Panc1 (cell line): ENCODE data around the gene ZMYND12. TPM values are rescaled to one million over a fixed set of nuclear protein-coding genes. Genes with fewer than 3 reads are reported as not detected.

Source experiments
- ATAC-seq: fragments of 200-7000 bp; cut with Tn5 transposase; 2 replicates; pipeline ENCODE4 v1.9.1; 2020; ENCODE audit warnings: mild to moderate bottlenecking, moderate library complexity
- BruUV-seq: library from RNA; stranded (reverse); fragments of 400-500 nt; replicated peaks from 2 replicates; lab custom pipeline; 2021; lab: Mats Ljungman, UMichigan
- CTCF ChIA-PET: fragments of 300-600 bp; sonication (Branson Sonifier 250); formaldehyde crosslinking; loops from one replicate; lab custom pipeline; 2022; ENCODE audit warnings: antibody characterized with exemption; lab: Charles Lee
- POLR2A ChIA-PET: fragments of 300-600 bp; sonication (Branson Sonifier 250); formaldehyde crosslinking; loops from one replicate; lab custom pipeline; 2022; ENCODE audit warnings: antibody characterized with exemption; lab: Charles Lee
- DNase-seq: peaks from one replicate; pipeline ENCODE4 v3.0.0-alpha.2; 2010; ENCODE audit warnings: low read depth, low spot score
- H3K27ac ChIP-seq: 2 replicates; pipeline ENCODE4 v1.5.1; 2011; ENCODE audit warnings: mild to moderate bottlenecking, low read length, inconsistent platforms
- H3K27me3 ChIP-seq: fragments of 200-500 bp; sonication (Bioruptor generic); 2 replicates; pipeline ENCODE4 v1.6.0; 2014; ENCODE audit warnings: low read length, inconsistent platforms; ENCODE audit not compliant: control insufficient read depth, insufficient read depth
- H3K36me3 ChIP-seq: fragments of 200-500 bp; sonication (Bioruptor generic); 2 replicates; pipeline ENCODE4 v1.5.1; 2014; ENCODE audit warnings: inconsistent platforms, mild to moderate bottlenecking, low read length, moderate library complexity; ENCODE audit not compliant: control insufficient read depth, insufficient read depth
- H3K4me1 ChIP-seq: 2 replicates; pipeline ENCODE4 v1.5.1; 2011; ENCODE audit warnings: inconsistent platforms, mild to moderate bottlenecking, low read length, moderate library complexity; ENCODE audit not compliant: control insufficient read depth, insufficient read depth
- H3K4me3 ChIP-seq, 2 experiments: 2 replicates each; pipeline ENCODE4 v1.5.1; 2011 to 2012; ENCODE audit warnings: low read depth in 2 of 2, low read length in 2 of 2, mild to moderate bottlenecking in 2 of 2, inconsistent platforms in 1 of 2, moderate library complexity in 1 of 2
- H3K9me3 ChIP-seq: fragments of 200-500 bp; sonication (Bioruptor generic); 2 replicates; pipeline ENCODE4 v1.5.1; 2014; ENCODE audit warnings: low read depth, mild to moderate bottlenecking, inconsistent platforms, low read length, moderate library complexity; ENCODE audit not compliant: control insufficient read depth, insufficient read depth
- POLR2AphosphoS5 ChIP-seq: IDR thresholded peaks from 2 replicates; pipeline ENCODE4 v1.6.1; 2012; ENCODE audit warnings: mild to moderate bottlenecking, low read depth, low read length, moderate library complexity
- SIN3A ChIP-seq: IDR thresholded peaks from 2 replicates; pipeline ENCODE4 v1.6.1; 2012; ENCODE audit warnings: low read depth, mild to moderate bottlenecking, low read length, moderate library complexity, borderline replicate concordance; ENCODE audit not compliant: insufficient read depth
- TCF7L2 ChIP-seq: IDR thresholded peaks from 2 replicates; pipeline ENCODE4 v1.6.1; 2011; ENCODE audit warnings: mild to moderate bottlenecking, low read depth, low read length, inconsistent platforms
- in situ Hi-C: cut with HindIII; loops from 2 replicates; pipeline ENCODE4 v1.10.0; 2016; ENCODE audit warnings: low sequenced_read_pairs, low pct_unique_long_range_greater_than_20kb
- intact Hi-C: fragments of 100-400 bp; cut with micrococcal nuclease; formaldehyde crosslinking; loops from one replicate; pipeline ENCODE4 v1.10.0; 2022; ENCODE audit not compliant: unreplicated experiment
- total RNA-seq: library from RNA; stranded (reverse); gene quantifications from one replicate; pipeline ENCODE4 v1.2.1, GENCODE V29; 2021; ENCODE audit not compliant: unreplicated experiment
- TF ChIP-seq, protein P1 (sequence below), 2 experiments: IDR thresholded peaks; 2 replicates each; pipeline ENCODE4 v1.6.1; 2011 to 2012; ENCODE audit warnings: low read depth in 2 of 2, control low read depth in 1 of 2, low read length in 1 of 2, mild to moderate bottlenecking in 1 of 2, moderate library complexity in 1 of 2; ENCODE audit not compliant: insufficient read depth in 1 of 2
- TF ChIP-seq, protein P2 (sequence below): fragments of 450-650 bp; IDR thresholded peaks from 2 replicates; pipeline ENCODE4 v1.5.1; 2017; ENCODE audit warnings: mild to moderate bottlenecking

The ZMYND12 gene
- total RNA-seq, 1 experiment from 2014 or later, result 0.57 TPM

DNA sequence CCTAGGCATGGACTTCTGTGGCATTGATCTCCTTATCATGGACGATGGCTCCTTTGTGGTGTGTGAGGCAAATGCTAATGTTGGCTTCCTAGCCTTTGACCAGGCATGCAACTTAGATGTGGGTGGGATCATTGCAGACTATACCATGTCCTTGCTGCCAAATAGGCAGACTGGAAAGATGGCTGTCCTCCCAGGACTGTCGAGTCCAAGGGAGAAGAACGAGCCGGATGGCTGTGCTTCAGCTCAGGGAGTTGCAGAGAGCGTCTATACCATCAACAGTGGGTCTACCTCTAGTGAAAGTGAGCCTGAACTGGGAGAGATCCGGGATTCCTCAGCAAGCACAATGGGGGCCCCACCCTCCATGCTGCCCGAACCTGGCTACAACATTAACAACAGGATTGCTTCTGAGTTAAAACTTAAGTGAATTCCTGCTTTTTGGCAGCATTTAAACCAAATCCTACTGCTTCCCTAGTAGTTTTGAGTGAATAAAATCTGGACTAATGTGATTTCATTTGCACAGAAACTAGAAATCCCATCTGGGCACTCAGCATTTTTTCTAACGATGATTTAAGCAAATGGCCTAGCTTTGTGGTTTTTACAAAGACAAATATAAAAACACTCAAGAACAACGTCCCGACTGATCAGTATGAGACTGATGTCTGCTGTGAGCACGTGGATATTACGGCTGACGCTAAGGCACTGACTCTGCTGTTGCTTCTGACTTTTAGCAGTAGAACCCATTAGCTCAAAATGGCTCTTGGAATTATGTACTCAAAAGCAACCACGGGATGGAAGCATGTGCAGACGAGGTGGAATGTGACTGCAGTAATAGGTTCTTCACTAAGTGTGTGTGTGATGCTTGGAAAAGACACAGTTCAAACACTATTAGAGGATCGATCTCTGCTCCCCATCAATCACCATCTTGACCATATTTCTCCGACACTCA lies 41.0 kb downstream of the ZMYND12 start:
- intact Hi-C loops (no loop called here), in situ Hi-C loops (no loop called here)
- ChIA-PET POLR2A (no interaction called here), CTCF (no interaction called here)
- DNase-seq, result no peak
- H3K4me1 ChIP-seq, result no peaks in the 10 kb centered on the region
- H3K9me3 ChIP-seq, result no peaks in the 10 kb centered on the region
- H3K4me3 ChIP-seq, result no peak overlapping the region
- TF ChIP-seq SIN3A (no peak), POLR2AphosphoS5 (no peak), TCF7L2 (no peak)
- TF ChIP-seq, protein P1, sequence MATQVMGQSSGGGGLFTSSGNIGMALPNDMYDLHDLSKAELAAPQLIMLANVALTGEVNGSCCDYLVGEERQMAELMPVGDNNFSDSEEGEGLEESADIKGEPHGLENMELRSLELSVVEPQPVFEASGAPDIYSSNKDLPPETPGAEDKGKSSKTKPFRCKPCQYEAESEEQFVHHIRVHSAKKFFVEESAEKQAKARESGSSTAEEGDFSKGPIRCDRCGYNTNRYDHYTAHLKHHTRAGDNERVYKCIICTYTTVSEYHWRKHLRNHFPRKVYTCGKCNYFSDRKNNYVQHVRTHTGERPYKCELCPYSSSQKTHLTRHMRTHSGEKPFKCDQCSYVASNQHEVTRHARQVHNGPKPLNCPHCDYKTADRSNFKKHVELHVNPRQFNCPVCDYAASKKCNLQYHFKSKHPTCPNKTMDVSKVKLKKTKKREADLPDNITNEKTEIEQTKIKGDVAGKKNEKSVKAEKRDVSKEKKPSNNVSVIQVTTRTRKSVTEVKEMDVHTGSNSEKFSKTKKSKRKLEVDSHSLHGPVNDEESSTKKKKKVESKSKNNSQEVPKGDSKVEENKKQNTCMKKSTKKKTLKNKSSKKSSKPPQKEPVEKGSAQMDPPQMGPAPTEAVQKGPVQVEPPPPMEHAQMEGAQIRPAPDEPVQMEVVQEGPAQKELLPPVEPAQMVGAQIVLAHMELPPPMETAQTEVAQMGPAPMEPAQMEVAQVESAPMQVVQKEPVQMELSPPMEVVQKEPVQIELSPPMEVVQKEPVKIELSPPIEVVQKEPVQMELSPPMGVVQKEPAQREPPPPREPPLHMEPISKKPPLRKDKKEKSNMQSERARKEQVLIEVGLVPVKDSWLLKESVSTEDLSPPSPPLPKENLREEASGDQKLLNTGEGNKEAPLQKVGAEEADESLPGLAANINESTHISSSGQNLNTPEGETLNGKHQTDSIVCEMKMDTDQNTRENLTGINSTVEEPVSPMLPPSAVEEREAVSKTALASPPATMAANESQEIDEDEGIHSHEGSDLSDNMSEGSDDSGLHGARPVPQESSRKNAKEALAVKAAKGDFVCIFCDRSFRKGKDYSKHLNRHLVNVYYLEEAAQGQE (IDR thresholded peaks at IDR 0.05; ENCODE audit: insufficient read depth in 1 of 2, low read depth in 2 of 2, low read length in 1 of 2), result no peak
- TF ChIP-seq, protein P2, sequence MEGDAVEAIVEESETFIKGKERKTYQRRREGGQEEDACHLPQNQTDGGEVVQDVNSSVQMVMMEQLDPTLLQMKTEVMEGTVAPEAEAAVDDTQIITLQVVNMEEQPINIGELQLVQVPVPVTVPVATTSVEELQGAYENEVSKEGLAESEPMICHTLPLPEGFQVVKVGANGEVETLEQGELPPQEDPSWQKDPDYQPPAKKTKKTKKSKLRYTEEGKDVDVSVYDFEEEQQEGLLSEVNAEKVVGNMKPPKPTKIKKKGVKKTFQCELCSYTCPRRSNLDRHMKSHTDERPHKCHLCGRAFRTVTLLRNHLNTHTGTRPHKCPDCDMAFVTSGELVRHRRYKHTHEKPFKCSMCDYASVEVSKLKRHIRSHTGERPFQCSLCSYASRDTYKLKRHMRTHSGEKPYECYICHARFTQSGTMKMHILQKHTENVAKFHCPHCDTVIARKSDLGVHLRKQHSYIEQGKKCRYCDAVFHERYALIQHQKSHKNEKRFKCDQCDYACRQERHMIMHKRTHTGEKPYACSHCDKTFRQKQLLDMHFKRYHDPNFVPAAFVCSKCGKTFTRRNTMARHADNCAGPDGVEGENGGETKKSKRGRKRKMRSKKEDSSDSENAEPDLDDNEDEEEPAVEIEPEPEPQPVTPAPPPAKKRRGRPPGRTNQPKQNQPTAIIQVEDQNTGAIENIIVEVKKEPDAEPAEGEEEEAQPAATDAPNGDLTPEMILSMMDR, result no peak
- no peak for ATAC-seq
- H3K27me3 ChIP-seq, result no peaks in the 10 kb centered on the region
- no peaks in the 10 kb centered on the region for H3K36me3 ChIP-seq
- no peak overlapping the region for H3K27ac ChIP-seq
- BruUV-seq, result no TSS peak

DNA sequence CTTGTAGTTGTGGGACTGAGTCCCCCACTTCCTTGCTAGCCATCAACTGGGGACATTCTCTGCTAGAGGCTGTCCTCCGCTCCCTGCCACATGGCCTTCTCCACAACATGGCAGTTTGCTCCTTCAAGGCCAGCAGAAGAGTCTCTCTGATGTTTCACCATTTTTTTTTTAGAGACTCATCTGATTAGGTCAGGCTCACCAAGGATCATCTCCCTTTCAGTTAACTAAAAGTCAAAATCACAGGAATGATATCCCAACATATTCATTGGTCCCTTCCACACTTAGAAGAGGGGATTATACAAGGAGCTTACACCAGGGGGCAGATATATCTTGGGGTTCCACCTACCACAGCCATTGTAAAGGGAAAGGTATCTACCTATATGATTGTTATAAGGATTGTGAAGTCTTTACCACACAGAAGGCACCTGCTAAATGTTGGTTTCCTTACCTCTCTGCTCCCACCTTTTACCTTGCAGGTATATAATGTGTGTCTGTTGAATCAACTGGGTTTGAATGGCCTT lies 51.9 kb downstream of the ZMYND12 start:
- Histone ChIP-seq H3K27me3 (no peaks in the 10 kb centered on the region), H3K36me3 (no peaks in the 10 kb centered on the region), H3K27ac (no peak overlapping the region), H3K4me3 (no peak overlapping the region), H3K9me3 (no peaks in the 10 kb centered on the region), H3K4me1 (no peaks in the 10 kb centered on the region)
- CTCF ChIA-PET, result no interaction called here
- no peak for ATAC-seq
- intact Hi-C loops, result no loop called here
- in situ Hi-C loops, result no loop called here
- no peak for DNase-seq
- POLR2A ChIA-PET, result interaction anchor here (0.5 to 0.7 kb wide), 2 partner anchors 29 to 41 kb away, joined by 3 to 9 read pairs; no protein-coding TSS in a partner anchor
- BruUV-seq, result no TSS peak
- TF ChIP-seq, protein P1 (IDR thresholded peaks at IDR 0.05; ENCODE audit: insufficient read depth in 1 of 2, low read depth in 2 of 2, low read length in 1 of 2), result no peak
- TF ChIP-seq POLR2AphosphoS5 (no peak), SIN3A (no peak), TCF7L2 (no peak)
- TF ChIP-seq, protein P2, result no peak
